ENCODE measurements around the gene ZMIZ1. TPM values are rescaled to one million over a fixed set of nuclear protein-coding genes. Genes with fewer than 3 reads are reported as not detected.

Gene ZMIZ1
- total and polyA plus RNA-seq, 2 experiments from 2014 or later: 9.2 to 30.9 TPM

DNA sequence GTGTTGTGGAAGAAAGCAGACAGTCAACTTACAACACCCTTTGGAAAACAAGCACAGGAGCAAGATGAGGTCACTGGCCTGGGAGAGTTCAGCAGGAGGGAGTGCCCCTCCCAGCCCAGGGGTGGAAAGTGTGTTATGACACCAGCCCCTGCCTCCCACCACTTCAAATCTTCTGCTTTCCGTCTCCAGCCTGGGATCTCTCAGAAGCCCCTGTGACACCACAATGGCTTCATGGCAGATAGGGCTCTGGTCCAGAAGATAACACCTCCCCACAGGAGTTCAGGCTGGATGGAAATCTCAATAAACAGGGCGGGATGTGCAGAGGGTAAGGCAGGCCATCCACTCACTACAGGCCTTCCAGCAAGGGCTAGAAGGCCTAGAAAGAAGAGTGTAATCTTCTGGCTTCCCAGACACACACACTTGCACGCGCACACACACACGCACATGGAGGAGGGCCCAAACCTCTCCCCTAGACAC is 48.7 kb upstream of the ZMIZ1 start (continued):
- TF ChIP-seq, protein P1, sequence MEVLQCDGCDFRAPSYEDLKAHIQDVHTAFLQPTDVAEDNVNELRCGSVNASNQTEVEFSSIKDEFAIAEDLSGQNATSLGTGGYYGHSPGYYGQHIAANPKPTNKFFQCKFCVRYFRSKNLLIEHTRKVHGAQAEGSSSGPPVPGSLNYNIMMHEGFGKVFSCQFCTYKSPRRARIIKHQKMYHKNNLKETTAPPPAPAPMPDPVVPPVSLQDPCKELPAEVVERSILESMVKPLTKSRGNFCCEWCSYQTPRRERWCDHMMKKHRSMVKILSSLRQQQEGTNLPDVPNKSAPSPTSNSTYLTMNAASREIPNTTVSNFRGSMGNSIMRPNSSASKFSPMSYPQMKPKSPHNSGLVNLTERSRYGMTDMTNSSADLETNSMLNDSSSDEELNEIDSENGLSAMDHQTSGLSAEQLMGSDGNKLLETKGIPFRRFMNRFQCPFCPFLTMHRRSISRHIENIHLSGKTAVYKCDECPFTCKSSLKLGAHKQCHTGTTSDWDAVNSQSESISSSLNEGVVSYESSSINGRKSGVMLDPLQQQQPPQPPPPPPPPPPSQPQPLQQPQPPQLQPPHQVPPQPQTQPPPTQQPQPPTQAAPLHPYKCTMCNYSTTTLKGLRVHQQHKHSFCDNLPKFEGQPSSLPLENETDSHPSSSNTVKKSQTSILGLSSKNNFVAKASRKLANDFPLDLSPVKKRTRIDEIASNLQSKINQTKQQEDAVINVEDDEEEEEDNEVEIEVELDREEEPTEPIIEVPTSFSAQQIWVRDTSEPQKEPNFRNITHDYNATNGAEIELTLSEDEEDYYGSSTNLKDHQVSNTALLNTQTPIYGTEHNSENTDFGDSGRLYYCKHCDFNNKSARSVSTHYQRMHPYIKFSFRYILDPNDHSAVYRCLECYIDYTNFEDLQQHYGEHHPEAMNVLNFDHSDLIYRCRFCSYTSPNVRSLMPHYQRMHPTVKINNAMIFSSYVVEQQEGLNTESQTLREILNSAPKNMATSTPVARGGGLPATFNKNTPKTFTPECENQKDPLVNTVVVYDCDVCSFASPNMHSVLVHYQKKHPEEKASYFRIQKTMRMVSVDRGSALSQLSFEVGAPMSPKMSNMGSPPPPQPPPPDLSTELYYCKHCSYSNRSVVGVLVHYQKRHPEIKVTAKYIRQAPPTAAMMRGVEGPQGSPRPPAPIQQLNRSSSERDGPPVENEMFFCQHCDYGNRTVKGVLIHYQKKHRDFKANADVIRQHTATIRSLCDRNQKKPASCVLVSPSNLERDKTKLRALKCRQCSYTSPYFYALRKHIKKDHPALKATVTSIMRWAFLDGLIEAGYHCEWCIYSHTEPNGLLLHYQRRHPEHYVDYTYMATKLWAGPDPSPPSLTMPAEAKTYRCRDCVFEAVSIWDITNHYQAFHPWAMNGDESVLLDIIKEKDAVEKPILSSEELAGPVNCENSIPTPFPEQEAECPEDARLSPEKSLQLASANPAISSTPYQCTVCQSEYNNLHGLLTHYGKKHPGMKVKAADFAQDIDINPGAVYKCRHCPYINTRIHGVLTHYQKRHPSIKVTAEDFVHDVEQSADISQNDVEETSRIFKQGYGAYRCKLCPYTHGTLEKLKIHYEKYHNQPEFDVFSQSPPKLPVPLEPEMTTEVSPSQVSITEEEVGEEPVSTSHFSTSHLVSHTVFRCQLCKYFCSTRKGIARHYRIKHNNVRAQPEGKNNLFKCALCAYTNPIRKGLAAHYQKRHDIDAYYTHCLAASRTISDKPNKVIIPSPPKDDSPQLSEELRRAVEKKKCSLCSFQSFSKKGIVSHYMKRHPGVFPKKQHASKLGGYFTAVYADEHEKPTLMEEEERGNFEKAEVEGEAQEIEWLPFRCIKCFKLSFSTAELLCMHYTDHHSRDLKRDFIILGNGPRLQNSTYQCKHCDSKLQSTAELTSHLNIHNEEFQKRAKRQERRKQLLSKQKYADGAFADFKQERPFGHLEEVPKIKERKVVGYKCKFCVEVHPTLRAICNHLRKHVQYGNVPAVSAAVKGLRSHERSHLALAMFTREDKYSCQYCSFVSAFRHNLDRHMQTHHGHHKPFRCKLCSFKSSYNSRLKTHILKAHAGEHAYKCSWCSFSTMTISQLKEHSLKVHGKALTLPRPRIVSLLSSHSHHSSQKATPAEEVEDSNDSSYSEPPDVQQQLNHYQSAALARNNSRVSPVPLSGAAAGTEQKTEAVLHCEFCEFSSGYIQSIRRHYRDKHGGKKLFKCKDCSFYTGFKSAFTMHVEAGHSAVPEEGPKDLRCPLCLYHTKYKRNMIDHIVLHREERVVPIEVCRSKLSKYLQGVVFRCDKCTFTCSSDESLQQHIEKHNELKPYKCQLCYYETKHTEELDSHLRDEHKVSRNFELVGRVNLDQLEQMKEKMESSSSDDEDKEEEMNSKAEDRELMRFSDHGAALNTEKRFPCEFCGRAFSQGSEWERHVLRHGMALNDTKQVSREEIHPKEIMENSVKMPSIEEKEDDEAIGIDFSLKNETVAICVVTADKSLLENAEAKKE (CRISPR knock-in tag; IDR thresholded peaks at IDR 0.05): no peak

DNA sequence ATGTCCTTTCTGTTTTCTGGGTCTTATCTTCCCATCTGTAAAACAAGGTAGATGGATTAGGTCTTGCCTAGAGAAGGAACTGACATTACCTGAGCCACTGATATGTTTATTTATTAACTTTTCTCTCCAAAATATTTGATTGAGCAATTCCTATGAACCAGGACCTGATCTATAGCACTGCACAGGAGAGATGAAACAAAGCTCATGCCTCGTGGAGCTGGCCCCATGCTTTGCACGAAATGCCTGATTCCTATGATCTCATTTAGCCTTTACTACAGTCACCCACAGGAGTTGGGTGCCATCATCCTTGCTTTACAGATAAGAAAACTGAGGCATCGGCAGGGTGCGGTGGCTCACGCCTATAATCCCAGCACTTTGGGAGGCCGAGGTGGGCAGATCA is 48.2 kb upstream of the ZMIZ1 start:
- no peak overlapping the region for H3K4me2 ChIP-seq
- no peaks in the 10 kb centered on the region for H3K4me1 ChIP-seq (ENCODE audit: insufficient read depth)
- H3K4me3 ChIP-seq: no peak overlapping the region
- H3K36me3 ChIP-seq (ENCODE audit: insufficient read depth): no peaks in the 10 kb centered on the region
- H3K27me3 ChIP-seq (ENCODE audit: insufficient read depth): no peaks in the 10 kb centered on the region
- Mint-ChIP-seq H3K4me1 (peaks cover 6% of the 10 kb centered on the region), H3K36me3 (ENCODE audit: low read depth) (no peaks in the 10 kb centered on the region), H3K27me3 (ENCODE audit: insufficient read depth, low read depth, poor library complexity) (peaks cover 6% of the 10 kb centered on the region), H3K9me3 (no peaks in the 10 kb centered on the region), H3K4me3 (no peak overlapping the region), H3K27ac (no peak overlapping the region)
- no peaks in the 10 kb centered on the region for H3F3A ChIP-seq (replicated peaks; ENCODE audit: low read depth)
- DNase-seq (ENCODE audit: low spot score) (no peak), ATAC-seq (no peak)
- H3K9me2 ChIP-seq (ENCODE audit: insufficient read depth): no peaks in the 10 kb centered on the region
- no peak overlapping the region for H3K27ac ChIP-seq (ENCODE audit: low read depth)
- no peaks in the 10 kb centered on the region for H3K79me2 ChIP-seq (replicated peaks; ENCODE audit: insufficient read depth)
- no peak overlapping the region for H2AFZ ChIP-seq
- H4K20me1 ChIP-seq (replicated peaks; ENCODE audit: insufficient read depth): no peaks in the 10 kb centered on the region
- TF ChIP-seq, protein P2, sequence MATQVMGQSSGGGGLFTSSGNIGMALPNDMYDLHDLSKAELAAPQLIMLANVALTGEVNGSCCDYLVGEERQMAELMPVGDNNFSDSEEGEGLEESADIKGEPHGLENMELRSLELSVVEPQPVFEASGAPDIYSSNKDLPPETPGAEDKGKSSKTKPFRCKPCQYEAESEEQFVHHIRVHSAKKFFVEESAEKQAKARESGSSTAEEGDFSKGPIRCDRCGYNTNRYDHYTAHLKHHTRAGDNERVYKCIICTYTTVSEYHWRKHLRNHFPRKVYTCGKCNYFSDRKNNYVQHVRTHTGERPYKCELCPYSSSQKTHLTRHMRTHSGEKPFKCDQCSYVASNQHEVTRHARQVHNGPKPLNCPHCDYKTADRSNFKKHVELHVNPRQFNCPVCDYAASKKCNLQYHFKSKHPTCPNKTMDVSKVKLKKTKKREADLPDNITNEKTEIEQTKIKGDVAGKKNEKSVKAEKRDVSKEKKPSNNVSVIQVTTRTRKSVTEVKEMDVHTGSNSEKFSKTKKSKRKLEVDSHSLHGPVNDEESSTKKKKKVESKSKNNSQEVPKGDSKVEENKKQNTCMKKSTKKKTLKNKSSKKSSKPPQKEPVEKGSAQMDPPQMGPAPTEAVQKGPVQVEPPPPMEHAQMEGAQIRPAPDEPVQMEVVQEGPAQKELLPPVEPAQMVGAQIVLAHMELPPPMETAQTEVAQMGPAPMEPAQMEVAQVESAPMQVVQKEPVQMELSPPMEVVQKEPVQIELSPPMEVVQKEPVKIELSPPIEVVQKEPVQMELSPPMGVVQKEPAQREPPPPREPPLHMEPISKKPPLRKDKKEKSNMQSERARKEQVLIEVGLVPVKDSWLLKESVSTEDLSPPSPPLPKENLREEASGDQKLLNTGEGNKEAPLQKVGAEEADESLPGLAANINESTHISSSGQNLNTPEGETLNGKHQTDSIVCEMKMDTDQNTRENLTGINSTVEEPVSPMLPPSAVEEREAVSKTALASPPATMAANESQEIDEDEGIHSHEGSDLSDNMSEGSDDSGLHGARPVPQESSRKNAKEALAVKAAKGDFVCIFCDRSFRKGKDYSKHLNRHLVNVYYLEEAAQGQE (IDR thresholded peaks at IDR 0.05; ENCODE audit: unreplicated experiment): no peak
- TF ChIP-seq POLR2AphosphoS5 (IDR thresholded peaks at IDR 0.05; ENCODE audit: low read depth) (no peak), CREB1 (CRISPR knock-in tag; IDR thresholded peaks at IDR 0.05; ENCODE audit: low read depth) (no peak), JUNB (IDR thresholded peaks at IDR 0.05; ENCODE audit: unreplicated experiment) (no peak), NANOG (IDR thresholded peaks at IDR 0.05; ENCODE audit: borderline replicate concordance) (no peak)
- TF ChIP-seq, protein P1 (CRISPR knock-in tag; IDR thresholded peaks at IDR 0.05): no peak

All from GM23338 (cell line).